Adrenal gland (tissue), 12 donors: Measurements from ENCODE around the gene PAX4. TPM values are rescaled to one million over a fixed set of nuclear protein-coding genes. Genes with fewer than 3 reads are reported as not detected.
A peak's percentile ranks its signal among the peaks of the same experiment; 100 is the strongest.

Experiments used
- DNase-seq, 7 donors: peaks; one replicate each; pipeline ENCODE4 v3.0.0-alpha.2; 2019 to 2020
- H3K27ac ChIP-seq, 5 donors: fragments of 200-600 bp; sonication (generic) in 4 of 5; 1 replicate in 3 of 5; 2 replicates in 2 of 5; pipeline versions ENCODE4 v1.5.1 to v1.8.0; 2016 to 2020; ENCODE audit warnings: mild to moderate bottlenecking in 1 of 5
- H3K27me3 ChIP-seq: fragments of 200-600 bp; 2 replicates; pipeline ENCODE4 v1.8.0; 2021
- H3K36me3 ChIP-seq, 2 donors: fragments of 200-600 bp; replicated peaks in 1 of 2; 1 replicate in 1 of 2; 2 replicates in 1 of 2; pipeline versions ENCODE4 v1.5.1 to v1.8.0; 2018 to 2022
- H3K4me1 ChIP-seq, 2 donors: fragments of 200-600 bp; replicated peaks in 1 of 2; 1 replicate in 1 of 2; 2 replicates in 1 of 2; pipeline versions ENCODE4 v1.5.1 to v1.8.0; 2018 to 2021
- H3K4me3 ChIP-seq, 4 donors: fragments of 200-600 bp; sonication (generic) in 3 of 4; one replicate each; pipeline ENCODE4 v1.5.1; 2016 to 2018
- H3K9me3 ChIP-seq, 3 donors: fragments of 200-600 bp; sonication (generic) in 1 of 3; replicated peaks in 1 of 3; 1 replicate in 2 of 3; 2 replicates in 1 of 3; pipeline versions ENCODE4 v1.5.1 to v1.8.0; 2016 to 2021
- CTCF ChIP-seq, 6 experiments: fragments of 450-650 bp in 4 of 6; fragments of 200-600 bp in 2 of 6; sonication (generic) in 1 of 6; IDR thresholded peaks; 1 replicate in 5 of 6; 2 replicates in 1 of 6; pipeline versions ENCODE4 v1.5.1 to v1.8.0; 2016 to 2021; ENCODE audit warnings: antibody characterized with exemption in 6 of 6, mild to moderate bottlenecking in 2 of 6, moderate library complexity in 1 of 6
- POLR2A ChIP-seq, 2 donors: fragments of 450-650 bp; IDR thresholded peaks; one replicate each; pipeline ENCODE4 v1.6.1; 2017; ENCODE audit warnings: antibody characterized with exemption in 2 of 2, mild to moderate bottlenecking in 2 of 2, moderate library complexity in 1 of 2
- WGBS, 4 donors: extraction: QIAGEN DNeasy Blood & Tissue Kit in 2 of 4; methylation state at CpG; one replicate each; pipeline versions ENCODE4 v1.1.5 to v1.1.7; 2013 to 2017; 5-methylcytosine and 5-hydroxymethylcytosine counted together
- intact Hi-C, 2 donors: fragments of 100-400 bp; cut with DNase I; formaldehyde crosslinking; loops; one replicate each; pipeline versions ENCODE4 v1.14.1 to v1.15.0; 2022 to 2023
- polyA plus RNA-seq, 3 donors: library from polyadenylated mRNA; stranded (reverse); fragments of 200-250 nt in 2 of 3; fragments of 350-450 nt in 1 of 3; fragmentation: Illumina TruSeq in 1 of 3; extraction: RNeasy Lipid Tissue Mini Kit (QIAGEN cat#74804) in 1 of 3; gene quantifications; one replicate each; pipeline ENCODE4 v1.2.3, GENCODE V29; 2013 to 2014
- total RNA-seq, 9 donors: library from RNA; depleted of rRNA in 4 of 9; stranded (reverse); fragments of >200 nt in 4 of 9; fragments of 120-200 nt in 1 of 9; fragmentation: NEBNext Ultra II Directional in 1 of 9; extraction: Animal tissue kit (Norgen Biotek cat#: 25700) in 1 of 9; gene quantifications; one replicate each; pipeline versions ENCODE4 v1.1.0 to v1.2.4, GENCODE V29; 2013 to 2023
- donor health status: healthy with polysubstance abuse.
- donor health status: Bipolar disorder and iron deficiency.
- donor health status: DM: yes; HTN: yes; CAD: no.
- donor health status: DM: no; HTN: no; CAD: no.
- donor health status: DM: no; HTN: no; CAD: no.
- donor health status: DM: yes; HTN: yes; CAD: no.

PAX4 gene
- total and polyA plus RNA-seq, 12 donors: not detected

- Histone ChIP-seq H3K9me3 (no peaks in the 10 kb centered on the region), H3K36me3 (no peaks in the 10 kb centered on the region), H3K27ac (no peak overlapping the region), H3K4me3 (no peak overlapping the region), H3K27me3 (peaks cover 1% of the 10 kb centered on the region), H3K4me1 (no peaks in the 10 kb centered on the region)
- intact Hi-C loops: no loop called here
- no peak for DNase-seq
- TF ChIP-seq POLR2A (IDR thresholded peaks at IDR 0.05): no peak
- TF ChIP-seq CTCF (IDR thresholded peaks at IDR 0.05): no peak
Measured at GRCh38 chr7:127638197-127638596, 20.3 kb upstream of the PAX4 start.

GRCh38 chr7:127635659-127636285 is 17.8 kb upstream of the PAX4 start:
- H3K4me3 ChIP-seq: no peak overlapping the region
- peaks cover 3% of the 10 kb centered on the region for H3K27me3 ChIP-seq
- H3K4me1 ChIP-seq: no peaks in the 10 kb centered on the region
- no peak for DNase-seq
- TF ChIP-seq CTCF (IDR thresholded peaks at IDR 0.05): no peak
- no peak for TF ChIP-seq POLR2A (IDR thresholded peaks at IDR 0.05)
- intact Hi-C loops: no loop called here
- no peaks in the 10 kb centered on the region for H3K9me3 ChIP-seq
- H3K27ac ChIP-seq: no peak overlapping the region
- no peaks in the 10 kb centered on the region for H3K36me3 ChIP-seq
- 34 to 59% (median 48%) methylated on average over 3 of the region's 3 CpGs for WGBS, 4 donors

- peaks cover 3% of the 10 kb centered on the region for H3K27me3 ChIP-seq
- intact Hi-C loops: no loop called here
- H3K36me3 ChIP-seq: no peaks in the 10 kb centered on the region
- no peak overlapping the region for H3K27ac ChIP-seq
- TF ChIP-seq POLR2A (IDR thresholded peaks at IDR 0.05) (no peak), CTCF (IDR thresholded peaks at IDR 0.05) (no peak)
- DNase-seq: no peak
- 73 to 82% (median 79%) methylated on average over 7 of the region's 7 CpGs for WGBS, 4 donors
- H3K4me1 ChIP-seq: no peaks in the 10 kb centered on the region
- H3K4me3 ChIP-seq: no peak overlapping the region
- no peaks in the 10 kb centered on the region for H3K9me3 ChIP-seq
Measured at GRCh38 chr7:127632276-127632910, 14.5 kb upstream of the PAX4 start.

GRCh38 chr7:127629268-127629854 is 11.4 kb upstream of the PAX4 start:
- H3K27me3 ChIP-seq: peaks cover 5% of the 10 kb centered on the region
- WGBS, 4 donors: 13 to 20% (median 16%) methylated on average over 5 of the region's 5 CpGs
- peak in 2 of 6 experiments; percentile 19 to 20 for TF ChIP-seq CTCF (IDR thresholded peaks at IDR 0.05)
- TF ChIP-seq POLR2A (IDR thresholded peaks at IDR 0.05): no peak

More at GRCh38 chr7:127629268-127629854, 11.4 kb upstream of the PAX4 start:
- no peak overlapping the region for H3K27ac ChIP-seq
- no peaks in the 10 kb centered on the region for H3K4me1 ChIP-seq
- no peaks in the 10 kb centered on the region for H3K36me3 ChIP-seq
- no peaks in the 10 kb centered on the region for H3K9me3 ChIP-seq
- intact Hi-C loops: no loop called here
- peak in 2 of 7 donors; percentile 13 to 28 for DNase-seq
- no peak overlapping the region for H3K4me3 ChIP-seq
